CD4-positive, alpha-beta T cell treated with Interleukin-2 at 100 ng/mL for 4 hours (primary cell): ENCODE measurements around the gene MEIS1.
"Not testable (repeated sequence)": the region's sequence is repeated elsewhere in the genome, so short reads cannot be mapped to it uniquely, and the experiment has no call there.

Source experiments
- DNase-seq: peaks from one replicate; pipeline ENCODE4 v3.0.0-alpha.2; 2020; ENCODE audit warnings: low spot score

Gene MEIS1

DNA sequence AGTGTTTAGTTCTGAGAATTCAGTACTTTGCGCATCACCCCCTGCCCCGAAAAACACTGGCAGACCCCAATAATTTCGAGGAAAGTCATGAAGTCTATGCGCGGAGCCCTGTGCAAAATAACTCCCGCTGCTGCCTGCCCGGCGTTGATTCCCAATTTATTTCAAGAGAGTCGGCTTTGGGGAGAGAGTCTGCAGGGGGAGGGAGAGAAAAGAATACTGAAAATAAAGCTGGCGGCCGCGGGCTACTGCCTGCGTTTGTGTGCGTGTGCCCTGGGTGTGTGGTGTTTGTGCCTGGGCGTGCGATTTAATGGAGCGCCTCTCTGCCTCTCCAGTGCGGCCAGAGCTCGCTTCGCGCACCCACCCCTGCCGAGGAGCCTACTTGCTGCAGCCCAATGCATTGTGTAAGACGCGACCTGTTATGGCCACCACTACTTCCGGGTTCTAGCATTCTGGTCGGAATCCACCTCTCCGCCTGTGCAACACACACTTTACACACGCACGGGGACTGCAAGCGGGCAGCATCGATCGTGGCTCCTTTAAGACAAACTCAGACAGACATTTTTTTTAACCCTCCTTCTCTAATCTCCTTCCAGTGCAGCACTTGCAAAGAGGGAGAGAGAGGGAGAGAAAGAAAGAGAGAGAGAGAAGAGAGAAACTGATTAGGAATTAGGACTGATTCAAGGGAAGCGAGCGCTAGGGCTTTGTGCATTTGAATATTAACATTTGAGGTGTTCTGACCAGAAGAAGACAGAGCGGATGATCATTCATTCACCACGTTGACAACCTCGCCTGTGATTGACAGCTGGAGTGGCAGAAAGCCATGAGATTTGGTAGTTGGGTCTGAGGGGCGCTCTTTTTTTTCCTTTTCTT, at the start of gene MEIS1:
TSS of gene MEIS1 (plus strand) at position 447 of the 870 bp plus-strand sequence. CDS start 732 bp downstream, outside the sequence.
- DNase-seq = peak; percentile 7

DNA sequence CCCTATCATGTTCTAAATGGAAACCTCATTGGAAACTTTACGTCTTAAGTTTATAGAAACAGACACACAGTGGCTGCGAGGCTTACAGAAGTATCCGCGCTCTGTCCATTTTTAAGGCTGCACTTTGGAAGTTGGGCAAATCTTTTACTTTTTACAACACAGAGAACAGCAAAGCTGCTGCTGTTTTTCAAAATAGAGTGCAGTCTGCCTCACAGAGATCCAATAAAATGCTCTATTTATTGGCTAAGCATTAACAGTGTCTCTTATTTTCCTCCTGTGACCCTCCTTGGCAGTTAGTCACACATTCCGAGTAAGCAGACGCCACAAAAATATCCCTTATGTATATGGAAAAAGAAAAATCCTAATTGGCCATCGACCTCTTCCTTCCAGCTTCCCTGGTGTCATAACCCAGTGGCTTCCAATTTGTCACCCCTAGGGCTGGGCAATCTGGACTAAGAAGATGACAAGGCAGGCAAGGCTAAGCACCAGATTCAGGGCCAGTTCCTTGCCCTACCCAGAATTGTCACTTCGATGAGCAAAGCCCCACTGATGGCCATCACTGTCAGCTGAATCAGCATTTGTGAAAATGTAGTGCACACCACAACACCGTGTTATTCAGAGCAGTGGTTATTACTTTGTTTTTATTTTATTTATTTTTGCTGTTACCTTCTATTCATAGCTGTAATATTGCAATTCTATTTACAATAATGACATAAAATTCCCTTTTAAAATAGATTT, 47.7 kb upstream of the MEIS1 start:
- DNase-seq = no peak

DNA sequence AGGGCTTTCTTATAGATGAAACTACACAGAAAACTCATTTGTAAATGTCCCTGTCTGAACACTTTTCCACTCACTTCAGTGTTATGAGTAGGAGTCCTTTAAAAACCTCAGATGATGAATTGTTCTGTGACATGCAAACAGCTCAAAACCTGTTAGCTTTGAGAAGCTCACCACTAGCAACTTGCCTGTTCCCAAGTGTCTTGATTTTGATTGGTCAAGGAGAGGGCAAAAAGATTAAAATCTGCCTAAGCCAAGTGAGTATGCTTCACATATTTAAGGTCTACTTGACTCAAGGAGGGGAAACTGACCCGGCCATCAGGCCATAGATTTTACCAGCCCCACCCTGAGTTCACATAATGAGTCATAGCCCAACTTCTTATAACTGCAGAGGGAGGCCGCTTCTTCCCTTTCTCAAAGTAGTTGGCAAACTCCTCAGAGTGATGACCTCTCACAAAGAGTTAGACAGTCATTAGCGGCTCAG, 45.2 kb upstream of the MEIS1 start:
- DNase-seq = no peak

DNA sequence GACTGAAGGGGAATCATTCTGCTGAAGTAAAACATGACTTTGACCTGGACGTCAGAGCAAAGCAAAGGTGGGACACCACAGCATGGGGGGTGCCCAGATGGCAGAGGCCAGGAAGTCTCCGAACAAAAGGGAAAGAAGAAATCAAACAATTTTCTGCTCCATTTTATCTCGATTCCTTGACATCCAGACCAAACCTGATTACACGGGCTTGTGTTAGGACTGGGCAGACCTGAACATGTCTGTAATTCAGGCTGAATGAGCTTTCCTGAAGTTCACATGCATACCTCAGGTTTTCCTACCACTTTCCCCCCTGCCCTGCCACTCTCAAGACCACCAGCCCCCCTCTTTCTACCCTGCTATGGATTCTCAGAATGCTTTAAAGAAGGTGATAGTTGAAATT, 44.8 kb upstream of the MEIS1 start:
- DNase-seq = no peak

DNA sequence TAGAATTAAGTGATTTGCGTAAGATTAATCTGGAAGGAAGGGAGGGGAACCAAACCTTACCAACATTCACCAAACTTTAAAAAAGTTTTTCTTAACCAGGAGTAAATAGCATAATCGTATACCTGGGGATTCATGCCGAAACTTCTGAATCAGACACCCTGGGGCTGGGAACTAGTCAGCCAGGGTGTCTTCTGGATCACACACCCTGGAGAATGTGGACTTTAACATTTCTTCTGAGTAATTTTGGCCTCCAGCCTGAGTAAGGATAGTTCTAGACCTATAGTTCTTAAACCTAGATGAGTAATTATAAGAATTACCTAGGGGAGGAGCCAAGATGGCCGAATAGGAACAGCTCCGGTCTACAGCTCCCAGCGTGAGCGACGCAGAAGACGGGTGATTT, 44.1 kb upstream of the MEIS1 start:
- no peak for DNase-seq

DNA sequence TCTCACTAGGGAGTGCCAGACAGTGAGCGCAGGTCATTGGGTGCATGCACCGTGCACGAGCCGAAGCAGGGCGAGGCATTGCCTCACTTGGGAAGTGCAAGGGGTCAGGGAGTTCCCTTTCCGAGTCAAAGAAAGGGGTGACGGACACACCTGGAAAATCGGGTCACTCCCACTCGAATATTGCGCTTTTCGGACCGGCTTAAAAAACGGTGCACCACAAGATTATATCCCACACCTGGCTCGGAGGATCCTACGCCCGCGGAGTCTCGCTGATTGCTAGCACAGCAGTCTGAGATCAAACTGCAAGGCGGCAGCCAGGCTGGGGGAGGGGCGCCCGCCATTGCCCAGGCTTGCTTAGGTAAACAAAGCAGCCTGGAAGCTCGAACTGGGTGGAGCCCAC, 43.7 kb upstream of the MEIS1 start:
- DNase-seq = not testable (repeated sequence)

DNA sequence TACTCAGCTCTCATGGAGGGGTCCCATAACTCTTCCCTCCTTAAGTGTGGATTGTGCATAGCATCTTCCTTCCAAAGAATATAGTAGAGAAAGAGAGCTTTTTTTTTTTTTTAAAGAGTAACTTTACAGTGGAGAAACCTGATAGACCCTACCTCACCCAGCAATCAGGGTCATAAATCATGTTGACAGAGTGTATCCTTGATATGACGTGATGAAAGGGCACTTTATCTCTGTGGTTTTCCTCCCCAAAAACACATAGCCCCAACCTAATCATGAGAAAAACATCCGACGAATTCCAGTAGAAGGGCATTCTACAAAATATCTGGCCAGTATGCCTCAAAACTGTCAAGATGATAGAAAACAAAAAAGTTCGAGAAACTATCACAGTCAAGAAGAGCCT, 29.5 kb upstream of the MEIS1 start:
- DNase-seq = no peak

DNA sequence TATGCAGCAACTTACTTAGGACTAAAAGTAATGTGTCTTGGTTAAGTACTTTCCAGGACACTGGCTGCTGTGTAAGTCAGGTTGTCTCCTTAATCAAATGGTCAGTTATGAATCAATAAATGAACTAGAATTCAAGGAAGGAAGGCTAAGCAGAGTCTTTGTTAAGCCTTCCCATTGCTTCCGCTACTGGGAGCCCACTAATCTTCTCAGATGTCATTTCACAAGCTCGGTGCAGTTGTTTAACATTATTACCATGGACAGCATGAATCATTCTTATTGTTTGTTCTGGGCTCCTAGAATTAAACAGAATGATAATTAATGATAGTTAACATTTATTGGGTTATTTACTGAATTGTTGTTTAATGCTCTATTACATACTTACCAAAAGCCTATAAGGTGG, 26.0 kb upstream of the MEIS1 start:
- no peak for DNase-seq

DNA sequence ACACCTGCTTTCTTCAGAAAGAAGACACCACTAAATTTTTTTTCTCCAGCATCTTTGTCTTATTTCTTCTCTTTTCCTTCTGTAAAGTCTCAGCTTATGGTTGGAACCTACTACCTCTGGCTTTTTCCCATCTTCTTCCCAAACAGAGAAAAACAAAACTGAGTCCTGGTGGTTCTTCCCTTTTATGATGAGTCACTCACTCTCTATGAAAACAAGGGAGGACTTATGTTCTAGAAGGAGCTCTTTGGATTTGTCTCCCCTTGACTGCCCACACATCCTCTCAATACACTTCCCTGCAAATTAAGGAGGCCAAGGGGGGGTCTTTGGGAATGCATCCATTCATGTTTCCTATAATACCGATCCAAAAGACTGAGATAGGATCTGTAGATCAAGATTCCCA, 22.1 kb upstream of the MEIS1 start:
- no peak for DNase-seq

DNA sequence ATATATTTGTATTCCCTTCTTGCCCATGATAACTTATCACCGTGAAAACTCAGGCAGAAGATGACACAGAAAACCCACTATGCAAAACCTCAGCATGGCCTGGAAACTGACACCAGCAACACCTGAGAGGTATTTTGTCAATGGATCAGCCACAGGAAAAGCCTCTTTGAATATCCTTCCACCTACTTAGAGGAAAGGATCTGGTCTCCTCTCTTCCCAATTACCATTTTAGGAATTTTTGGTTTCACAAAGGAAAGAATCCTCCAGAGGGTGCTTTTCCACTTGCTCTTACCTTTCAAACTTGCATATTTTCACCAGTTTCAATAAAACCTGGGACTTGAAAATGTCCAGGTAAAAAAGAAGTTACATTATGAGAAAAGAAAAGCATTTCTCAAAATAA, 20.0 kb upstream of the MEIS1 start:
- DNase-seq = no peak

DNA sequence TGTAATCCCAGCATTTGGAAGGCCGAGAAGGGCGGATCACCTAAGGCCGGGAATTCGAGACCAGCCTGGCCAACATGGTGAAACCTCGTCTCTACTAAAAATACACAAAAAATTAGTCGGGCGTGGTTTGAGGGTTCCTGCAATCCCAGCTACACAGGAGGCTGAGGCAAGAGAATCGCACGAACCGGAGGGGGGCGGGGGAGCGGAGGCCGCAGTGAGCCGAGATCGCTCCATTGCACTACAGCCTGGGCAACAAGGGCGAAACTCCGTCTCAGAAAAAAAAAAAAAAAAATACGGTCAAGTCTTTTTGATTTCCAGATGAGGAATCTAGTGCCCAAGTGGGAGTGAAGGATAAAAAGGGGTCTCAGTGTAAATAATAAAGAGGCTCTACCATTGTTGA, 16.5 kb upstream of the MEIS1 start:
- DNase-seq = no peak

DNA sequence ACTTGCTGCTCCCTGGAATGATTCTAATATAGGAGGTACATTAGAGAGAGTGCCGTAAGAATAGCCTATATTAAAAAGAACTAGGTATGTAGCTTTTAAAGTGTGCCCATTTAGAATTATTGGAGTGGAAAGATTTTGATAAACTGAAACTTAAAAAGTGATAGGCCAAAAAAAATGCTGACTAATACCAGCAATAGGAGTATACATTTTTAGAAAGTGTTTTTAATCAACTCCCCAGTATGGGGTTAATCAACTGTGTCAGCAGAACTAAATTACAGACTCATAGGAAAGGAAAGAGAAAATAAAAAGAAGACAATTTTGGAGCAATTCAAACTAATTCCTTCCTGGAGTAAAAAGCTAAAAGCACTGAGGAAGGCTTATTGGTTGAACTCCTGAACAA, 13.3 kb upstream of the MEIS1 start:
- DNase-seq = no peak

DNA sequence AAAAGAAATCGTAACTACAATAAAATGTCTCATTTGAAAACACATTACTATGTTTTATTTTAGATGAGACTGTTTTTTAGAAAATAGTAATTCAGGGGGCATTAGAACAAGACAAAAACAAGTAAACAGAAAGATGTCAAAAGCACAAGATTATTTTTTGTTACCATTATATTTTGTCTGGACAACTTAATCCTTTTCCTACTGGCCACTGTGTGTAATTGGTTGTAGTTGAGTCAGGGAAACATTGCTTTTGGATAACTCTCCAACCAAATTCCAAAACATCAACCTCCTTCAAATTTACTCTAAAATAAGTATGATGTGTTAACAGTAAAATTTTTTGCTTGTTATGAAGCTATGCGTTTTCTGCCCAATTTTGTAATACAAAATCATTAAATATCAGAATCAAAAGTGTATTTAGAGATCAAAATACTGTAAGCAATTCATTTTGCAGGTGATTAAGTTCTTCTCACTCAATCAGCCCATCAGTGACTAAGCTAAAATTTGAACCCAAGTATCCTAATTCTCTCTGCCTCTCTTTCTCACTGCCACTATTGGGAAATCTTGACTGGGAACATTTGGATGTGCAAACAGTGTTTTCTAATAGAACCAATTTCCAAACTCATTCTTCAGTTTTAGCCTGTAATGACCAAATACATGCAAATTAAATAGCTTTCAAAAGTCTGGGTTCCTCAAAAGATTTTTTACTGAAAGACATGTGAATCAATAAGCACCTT, 11.4 kb upstream of the MEIS1 start:
- no peak for DNase-seq

DNA sequence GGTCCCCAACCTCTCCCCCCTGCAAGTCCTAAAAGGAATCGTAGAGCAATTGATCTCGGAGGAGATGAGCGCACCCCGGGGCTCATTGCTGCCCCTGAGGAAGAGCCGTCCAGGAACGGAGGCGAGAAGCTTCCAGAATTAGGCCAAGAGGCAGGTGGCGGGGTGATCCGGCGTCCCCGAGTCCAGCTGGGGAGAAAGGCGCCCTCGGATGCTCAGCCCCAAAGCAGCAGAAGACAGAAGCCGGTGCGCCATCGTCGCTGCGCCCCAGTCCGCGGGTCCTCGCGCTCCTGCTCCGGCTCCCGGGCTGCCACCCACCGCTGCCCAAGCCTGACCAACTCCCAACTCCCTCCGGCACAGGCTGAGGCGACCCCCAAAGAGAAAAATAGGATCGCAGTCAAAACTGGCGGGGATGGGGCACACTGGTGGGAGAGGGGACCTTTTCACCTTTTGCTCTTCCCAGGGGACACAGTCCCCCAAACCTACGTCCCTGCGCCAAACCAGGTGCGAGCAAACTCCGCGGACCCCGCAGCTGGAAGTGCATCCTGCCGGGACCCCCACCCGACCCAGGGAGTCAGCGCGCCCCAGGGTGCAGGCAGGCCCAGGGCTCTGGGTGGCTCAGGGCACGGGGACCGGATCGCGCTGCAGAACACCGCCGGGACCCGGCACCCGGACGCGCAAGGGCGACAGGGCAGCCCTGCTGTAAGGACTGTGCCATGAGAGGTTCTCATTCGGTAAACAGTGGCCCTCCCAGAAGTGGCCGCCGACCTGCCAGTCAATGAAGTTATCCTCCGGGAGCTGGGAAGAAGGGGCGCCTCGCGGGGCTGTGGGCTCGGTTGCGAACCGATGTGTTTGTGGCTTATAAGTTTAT, 8.4 kb upstream of the MEIS1 start:
- no peak for DNase-seq

DNA sequence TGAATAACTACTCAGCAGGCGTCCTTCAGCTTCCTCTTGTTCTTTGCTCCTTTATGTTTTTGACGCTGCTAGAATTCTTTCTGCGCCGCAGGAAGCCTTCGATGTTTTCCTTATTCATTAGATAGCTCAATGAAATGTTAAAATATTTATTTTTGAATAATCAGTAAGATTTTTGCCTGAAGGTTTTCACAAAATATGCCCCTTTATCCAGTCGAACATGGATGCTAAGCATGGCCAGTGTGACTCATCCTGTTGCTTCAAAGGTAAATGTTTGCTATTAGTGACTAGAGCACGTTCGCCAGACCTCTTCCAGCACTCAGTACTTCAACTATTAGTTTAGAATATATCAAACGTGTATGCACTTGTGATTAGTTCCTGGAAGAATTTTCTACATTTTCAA, 7.6 kb upstream of the MEIS1 start:
- no peak for DNase-seq

DNA sequence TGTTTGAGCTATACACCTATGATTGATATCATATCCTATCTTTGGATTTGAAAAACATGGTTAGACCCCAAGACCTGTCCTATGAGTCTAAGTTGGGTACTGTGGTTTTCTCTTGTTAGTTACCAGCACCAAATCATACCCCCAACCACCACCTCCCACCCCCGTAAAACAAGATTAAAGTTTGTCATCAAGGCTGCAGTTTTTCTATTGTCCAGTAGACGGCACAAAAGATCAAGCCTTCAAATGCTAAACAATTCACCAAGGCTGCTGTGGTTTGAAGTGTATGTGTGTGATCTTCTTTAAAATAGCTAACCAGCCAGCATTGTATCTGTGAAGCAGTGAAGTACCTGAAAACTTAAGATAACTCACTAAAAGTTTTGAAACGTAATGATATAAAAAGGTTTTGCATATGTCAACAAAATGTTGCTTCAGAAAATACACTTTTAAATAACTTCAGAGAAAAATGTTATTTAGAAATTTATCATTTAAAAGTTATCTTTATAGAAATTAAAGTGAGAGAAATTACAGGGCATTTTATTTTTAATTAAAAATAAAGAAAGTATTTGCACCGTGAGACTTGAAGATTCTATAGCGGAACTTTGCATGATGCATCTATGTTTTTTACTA, 5.8 kb upstream of the MEIS1 start:
- no peak for DNase-seq

DNA sequence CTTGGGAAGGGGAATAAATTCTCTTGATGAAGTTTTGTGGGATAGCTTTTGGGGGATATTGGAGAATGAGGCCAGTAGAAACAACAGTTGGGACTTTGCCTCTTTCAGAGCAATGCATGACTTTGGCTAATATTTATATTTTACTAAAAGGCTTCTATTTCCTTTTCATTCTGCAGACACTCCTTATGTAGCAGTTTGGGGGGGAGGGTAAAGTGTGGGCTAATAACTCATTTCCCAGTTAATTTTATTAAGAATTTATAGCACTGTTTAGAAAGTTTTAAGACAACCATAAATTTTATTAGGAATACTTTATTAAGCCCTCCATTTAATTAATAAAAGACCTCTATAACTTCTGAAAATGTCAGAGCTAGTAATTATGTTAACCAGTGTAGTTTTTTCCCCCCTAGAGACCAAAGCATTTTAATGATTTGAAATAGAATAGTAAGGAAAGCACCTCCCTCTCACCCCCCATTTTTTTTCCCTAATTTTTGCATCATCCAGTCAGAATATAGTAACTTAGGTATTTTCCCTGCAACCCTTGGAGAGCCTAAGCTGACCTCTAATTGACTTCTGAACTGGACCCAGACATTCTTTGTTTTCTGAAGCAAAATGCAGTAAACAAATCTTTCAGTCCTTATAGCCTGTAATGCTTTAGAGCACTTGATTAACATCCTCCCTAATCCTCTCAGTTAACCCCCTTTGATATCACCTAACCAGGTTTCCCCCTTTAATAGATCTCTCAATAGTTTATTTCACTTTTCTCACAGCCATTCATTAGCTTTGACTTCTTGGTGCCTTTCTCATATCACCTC, 5.0 kb upstream of the MEIS1 start:
- DNase-seq = no peak

DNA sequence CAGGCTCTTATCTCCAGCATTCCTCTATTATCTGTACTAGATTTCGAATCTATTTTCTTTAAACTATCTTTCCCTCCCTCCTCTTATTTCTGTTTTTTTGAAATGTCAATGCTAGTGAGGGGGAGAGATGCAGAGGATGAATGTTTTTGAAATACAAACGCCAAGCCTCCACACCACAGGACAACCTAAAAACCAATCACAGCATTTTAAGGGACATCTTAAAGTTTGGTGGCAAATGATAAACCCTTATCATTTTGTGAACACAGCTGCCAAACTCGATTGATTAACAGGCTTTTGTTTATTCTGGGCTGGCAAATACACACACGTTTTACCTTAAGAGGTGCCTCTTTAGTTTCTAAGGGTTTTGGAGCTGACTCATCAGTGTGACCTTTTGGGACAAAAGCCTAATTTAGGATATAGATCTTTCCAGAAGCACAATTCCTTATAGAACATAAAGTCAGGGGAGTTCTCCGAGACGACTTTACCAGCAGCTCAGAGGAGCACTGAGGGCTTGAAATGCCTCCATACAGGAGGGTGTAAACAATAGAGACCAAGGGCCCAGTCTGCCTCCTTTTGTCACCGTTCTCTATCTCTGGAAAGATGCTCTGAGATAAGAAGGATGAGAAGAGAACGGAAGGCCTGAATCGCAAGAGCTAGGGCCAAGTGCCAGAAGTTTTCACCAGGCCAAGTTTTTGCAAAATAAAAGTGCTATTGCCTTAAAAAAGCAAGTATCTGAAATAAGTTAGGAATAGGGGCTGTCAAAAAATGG, 4.2 kb upstream of the MEIS1 start:
- DNase-seq = no peak

DNA sequence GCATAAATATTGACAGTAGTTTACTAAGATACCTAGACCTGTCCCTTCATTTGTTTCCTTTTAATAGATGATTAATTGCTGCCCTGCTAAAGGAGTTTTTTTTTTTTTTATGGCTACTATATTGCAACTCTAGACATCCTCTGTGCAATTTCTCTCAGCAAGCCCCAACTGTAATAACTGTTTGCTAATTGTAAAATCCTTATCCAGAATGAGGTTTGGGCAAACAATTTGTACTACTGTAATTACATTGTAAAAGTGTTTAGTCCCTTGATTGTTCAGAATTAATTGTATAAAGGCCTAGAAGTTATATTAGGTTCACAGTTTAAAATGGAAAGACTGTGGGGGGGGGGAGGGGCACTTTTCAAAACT, 3.7 kb upstream of the MEIS1 start:
- DNase-seq = no peak
